ENCODE results near the gene AMDHD1.

Gene AMDHD1

GRCh38 chr12:95996034-95996658, 53.0 kb downstream of the AMDHD1 start, which contains the start of gene HAL:
HAL (minus strand) TSS chr12:95996344; CDS start chr12:95995910, 434 bp downstream.
- no peak for DNase-seq (ENCODE audit: low spot score)

- no peak for DNase-seq (ENCODE audit: low spot score)
Measured at GRCh38 chr12:95997276-95997675, 54.1 kb downstream of the AMDHD1 start.

- no peak for DNase-seq (ENCODE audit: low spot score)
Measured at GRCh38 chr12:95997911-95998510, 54.9 kb downstream of the AMDHD1 start.

- peak; percentile 58 for DNase-seq (ENCODE audit: low spot score)
Measured at GRCh38 chr12:95998611-95999286, 55.6 kb downstream of the AMDHD1 start.

GRCh38 chr12:95999484-95999883, 56.4 kb downstream of the AMDHD1 start:
- DNase-seq (ENCODE audit: low spot score): no peak

- no peak for DNase-seq (ENCODE audit: low spot score)
Measured at GRCh38 chr12:96000858-96001257, 57.7 kb downstream of the AMDHD1 start.

GRCh38 chr12:96006727-96007126, 63.6 kb downstream of the AMDHD1 start:
- DNase-seq (ENCODE audit: low spot score): no peak

- DNase-seq (ENCODE audit: low spot score): no peak
Measured at GRCh38 chr12:96007729-96008128, 64.6 kb downstream of the AMDHD1 start.

GRCh38 chr12:96014943-96015599, 71.9 kb downstream of the AMDHD1 start:
- no peak for DNase-seq (ENCODE audit: low spot score)

GRCh38 chr12:96015672-96016071, 72.5 kb downstream of the AMDHD1 start:
- DNase-seq (ENCODE audit: low spot score): peak; percentile 45

Measured in RKO (cell line).